Stimulated activated CD4-positive, alpha-beta T cell treated with anti-CD3 and anti-CD28 coated beads, Interleukin-1b, Interleukin-23, amount 100 ng/mL, for 1 hour (primary cell): Measurements from ENCODE around the gene STARD13.

Source experiments
- DNase-seq, 2 donors: peaks; one replicate each; pipeline ENCODE4 v3.0.0-alpha.2; 2020; ENCODE audit warnings: low read depth in 2 of 2

Gene STARD13

GRCh38 chr13:33119022-33119781 is 166.4 kb downstream of the STARD13 start:
- no peak for DNase-seq

GRCh38 chr13:33116321-33117010 is 169.1 kb downstream of the STARD13 start:
- DNase-seq, result no peak

GRCh38 chr13:33115274-33115673 is 170.3 kb downstream of the STARD13 start:
- no peak for DNase-seq

GRCh38 chr13:33114146-33114545 is 171.4 kb downstream of the STARD13 start:
- no peak for DNase-seq

GRCh38 chr13:33112766-33113165 is 172.8 kb downstream of the STARD13 start:
- DNase-seq, result no peak

- DNase-seq, result no peak
Measured at GRCh38 chr13:33111414-33112110, 174.0 kb downstream of the STARD13 start.

- no peak for DNase-seq
Measured at GRCh38 chr13:33110713-33111413, 174.7 kb downstream of the STARD13 start.

- no peak for DNase-seq
Measured at GRCh38 chr13:33110386-33110712, 175.2 kb downstream of the STARD13 start.

- no peak for DNase-seq
Measured at GRCh38 chr13:33109801-33110200, 175.8 kb downstream of the STARD13 start.

- no peak for DNase-seq
Measured at GRCh38 chr13:33109271-33109697, 176.3 kb downstream of the STARD13 start.

- DNase-seq, result no peak
Measured at GRCh38 chr13:33108620-33109019, 176.9 kb downstream of the STARD13 start.

GRCh38 chr13:33107361-33107760 is 178.2 kb downstream of the STARD13 start:
- DNase-seq, result no peak

GRCh38 chr13:33106656-33107360 is 178.7 kb downstream of the STARD13 start:
- DNase-seq, result no peak

- no peak for DNase-seq
Measured at GRCh38 chr13:33105387-33106005, 180.1 kb downstream of the STARD13 start.

- no peak for DNase-seq
Measured at GRCh38 chr13:33103457-33103856, 182.1 kb downstream of the STARD13 start.

GRCh38 chr13:33101835-33102234 is 183.7 kb downstream of the STARD13 start:
- no peak for DNase-seq

- no peak for DNase-seq
Measured at GRCh38 chr13:33100886-33101285, 184.7 kb downstream of the STARD13 start.

GRCh38 chr13:33099860-33100259 is 185.7 kb downstream of the STARD13 start:
- DNase-seq, result no peak

- no peak for DNase-seq
Measured at GRCh38 chr13:33096886-33097605, 188.5 kb downstream of the STARD13 start.
